HG03108 (cell line): ENCODE results near the gene IRF6.

Experiments
- ATAC-seq: cut with Tn5 transposase; IDR thresholded peaks from one replicate; pipeline ENCODE4 v1.9.1; 2021; ENCODE audit warnings: moderate library complexity; ENCODE audit not compliant: unreplicated experiment

IRF6 gene

GRCh38 chr1:209736490-209737117 is 69.3 kb downstream of the IRF6 start:
- ATAC-seq: no peak
